H1 (cell line): ENCODE measurements around the gene RAB30. TPM values are rescaled to one million over a fixed set of nuclear protein-coding genes. Genes with fewer than 3 reads are reported as not detected.

Experiments used
- CTCF ChIA-PET: fragments of 300-600 bp; sonication (Branson Sonifier 250); formaldehyde crosslinking; loops from one replicate; lab custom pipeline; 2021; ENCODE audit not compliant: partially characterized antibody; lab: Charles Lee
- POLR2A ChIA-PET: fragments of 300-600 bp; sonication (Branson Sonifier 250); formaldehyde crosslinking; loops from one replicate; lab custom pipeline; 2021; ENCODE audit warnings: inconsistent platforms; ENCODE audit not compliant: partially characterized antibody; lab: Charles Lee
- DNase-seq, 2 experiments: peaks; one replicate each; pipeline versions ENCODE4 v3.0.0 to v3.0.0-alpha.2; 2010 to 2022; ENCODE audit warnings: low spot score in 2 of 2, low read depth in 1 of 2, mixed read lengths in 1 of 2
- FAIRE-seq: peaks from 2 replicates; lab custom pipeline; 2011; peaks lifted over from hg19 to GRCh38; lab: Jason Lieb, UNC
- H2AFZ ChIP-seq: 2 replicates; pipeline ENCODE4 v1.8.1; 2012; ENCODE audit warnings: low read length, inconsistent platforms
- H2AK5ac ChIP-seq: 2 replicates; pipeline ENCODE4 v1.6.1; 2013; ENCODE audit warnings: low read depth, low read length
- H2BK120ac ChIP-seq: replicated peaks from 2 replicates; pipeline ENCODE3; 2013; ENCODE audit warnings: low read depth, low read length, inconsistent platforms
- H2BK12ac ChIP-seq: 2 replicates; pipeline ENCODE4 v1.6.1; 2013; ENCODE audit warnings: low read depth, low read length
- H2BK15ac ChIP-seq: 2 replicates; pipeline ENCODE4 v1.6.1; 2013; ENCODE audit warnings: low read length
- H2BK20ac ChIP-seq: 2 replicates; pipeline ENCODE4 v1.6.1; 2013; ENCODE audit warnings: low read length
- H2BK5ac ChIP-seq: 2 replicates; pipeline ENCODE4 v1.6.1; 2013; ENCODE audit warnings: low read depth, low read length
- H3K14ac ChIP-seq: 2 replicates; pipeline ENCODE4 v1.6.1; 2013; ENCODE audit warnings: inconsistent platforms; ENCODE audit not compliant: insufficient read length
- H3K18ac ChIP-seq: 2 replicates; pipeline ENCODE4 v1.6.1; 2013; ENCODE audit warnings: low read length; ENCODE audit errors: extremely low read depth
- H3K23ac ChIP-seq: 2 replicates; pipeline ENCODE4 v1.6.1; 2013; ENCODE audit warnings: inconsistent platforms; ENCODE audit not compliant: insufficient read length
- H3K23me2 ChIP-seq: 2 replicates; pipeline ENCODE4 v1.6.1; 2013; ENCODE audit warnings: low read depth, low read length
- H3K27ac ChIP-seq: 2 replicates; pipeline ENCODE4 v1.6.1; 2011; ENCODE audit warnings: low read depth, low read length, inconsistent platforms
- H3K27me3 ChIP-seq, 4 experiments: replicated peaks in 1 of 4; 1 replicate in 1 of 4; 2 replicates in 3 of 4; pipeline versions ENCODE4 v1.6.1 to v1.8.1; 2011 to 2013; ENCODE audit warnings: low read length in 3 of 4, mild to moderate bottlenecking in 3 of 4, inconsistent platforms in 2 of 4, mixed read lengths in 2 of 4, moderate library complexity in 1 of 4; ENCODE audit not compliant: control insufficient read depth in 3 of 4, insufficient read depth in 3 of 4; ENCODE audit errors: extremely low read depth in 1 of 4
- H3K36me3 ChIP-seq, 4 experiments: 2 replicates each; pipeline versions ENCODE4 v1.6.1 to v1.8.1; 2011 to 2013; ENCODE audit warnings: mild to moderate bottlenecking in 4 of 4, low read length in 3 of 4, moderate library complexity in 2 of 4, control low read depth in 1 of 4, inconsistent platforms in 1 of 4; ENCODE audit not compliant: insufficient read depth in 4 of 4, control insufficient read depth in 2 of 4
- H3K4ac ChIP-seq: replicated peaks from 2 replicates; pipeline ENCODE3; 2013; ENCODE audit warnings: low read length, low read depth, mixed read lengths, inconsistent platforms; ENCODE audit not compliant: insufficient read length
- H3K4me1 ChIP-seq, 4 experiments: replicated peaks in 1 of 4; 1 replicate in 1 of 4; 2 replicates in 3 of 4; pipeline versions ENCODE4 v1.6.1 to v1.8.1; 2011 to 2013; ENCODE audit warnings: low read length in 3 of 4, inconsistent platforms in 2 of 4, mixed read lengths in 1 of 4; ENCODE audit not compliant: insufficient read depth in 4 of 4, control insufficient read depth in 3 of 4
- H3K4me2 ChIP-seq, 2 experiments: 2 replicates each; pipeline versions ENCODE4 v1.6.1 to v1.8.1; 2011 to 2013; ENCODE audit warnings: low read depth in 2 of 2, low read length in 2 of 2, control low read depth in 1 of 2, inconsistent platforms in 1 of 2, mild to moderate bottlenecking in 1 of 2; ENCODE audit not compliant: insufficient read depth in 1 of 2
- H3K4me3 ChIP-seq, 4 experiments: fragments of 200-600, 300-600 bp in 1 of 4; sonication (generic), shearing (Covaris generic), sonication (Bioruptor Twin) in 1 of 4; 2 replicates each; pipeline versions ENCODE4 v1.5.1 to v1.8.1; 2011 to 2016; ENCODE audit warnings: low read length in 4 of 4, low read depth in 3 of 4, control low read depth in 2 of 4, inconsistent platforms in 2 of 4, mild to moderate bottlenecking in 2 of 4, mixed read lengths in 1 of 4, moderate library complexity in 1 of 4; ENCODE audit not compliant: insufficient read depth in 2 of 4; ENCODE audit errors: extremely low read depth in 1 of 4
- H3K56ac ChIP-seq: replicated peaks from 2 replicates; pipeline ENCODE3; 2013; ENCODE audit warnings: low read depth, mild to moderate bottlenecking, mixed read lengths, low read length, inconsistent platforms; ENCODE audit not compliant: insufficient read length
- H3K79me1 ChIP-seq: 2 replicates; pipeline ENCODE4 v1.6.1; 2013; ENCODE audit warnings: low read depth, low read length, control low read depth
- H3K79me2 ChIP-seq, 2 experiments: 2 replicates each; pipeline versions ENCODE4 v1.6.1 to v1.8.1; 2012 to 2013; ENCODE audit warnings: low read length in 2 of 2, mild to moderate bottlenecking in 2 of 2, inconsistent platforms in 1 of 2; ENCODE audit not compliant: insufficient read depth in 2 of 2, control insufficient read depth in 1 of 2
- H3K9ac ChIP-seq, 4 experiments: replicated peaks in 1 of 4; 1 replicate in 1 of 4; 2 replicates in 3 of 4; pipeline versions ENCODE4 v1.6.1 to v1.8.1; 2011 to 2013; ENCODE audit warnings: low read depth in 3 of 4, low read length in 3 of 4, control low read depth in 2 of 4, mild to moderate bottlenecking in 2 of 4, moderate library complexity in 2 of 4, inconsistent platforms in 1 of 4; ENCODE audit errors: extremely low read depth in 1 of 4
- H3K9me3 ChIP-seq, 2 experiments: 2 replicates each; pipeline versions ENCODE4 v1.6.1 to v1.8.1; 2012 to 2013; ENCODE audit warnings: mild to moderate bottlenecking in 2 of 2, moderate library complexity in 2 of 2, control low read depth in 1 of 2, inconsistent platforms in 1 of 2, low read depth in 1 of 2, low read length in 1 of 2, mixed read lengths in 1 of 2; ENCODE audit not compliant: insufficient read depth in 2 of 2
- H4K20me1 ChIP-seq, 2 experiments: replicated peaks in 1 of 2; 2 replicates each; pipeline versions ENCODE3 to v1.8.1; 2011 to 2013; ENCODE audit warnings: inconsistent platforms in 2 of 2, low read length in 2 of 2, mild to moderate bottlenecking in 1 of 2; ENCODE audit not compliant: insufficient read depth in 2 of 2, control insufficient read depth in 1 of 2
- H4K5ac ChIP-seq: 2 replicates; pipeline ENCODE4 v1.6.1; 2013; ENCODE audit warnings: low read length, low read depth, mixed read lengths, inconsistent platforms; ENCODE audit not compliant: insufficient read length
- H4K8ac ChIP-seq: 2 replicates; pipeline ENCODE4 v1.8.0; 2013; ENCODE audit warnings: mild to moderate bottlenecking, moderate library complexity, low read length, inconsistent platforms; ENCODE audit not compliant: insufficient read depth; ENCODE audit errors: extremely low read depth
- H4K91ac ChIP-seq: replicated peaks from 2 replicates; pipeline ENCODE3; 2013; ENCODE audit warnings: low read length, mixed read lengths, inconsistent platforms; ENCODE audit not compliant: insufficient read length
- SP1 ChIP-seq: IDR thresholded peaks from 2 replicates; pipeline ENCODE4 v1.6.1; 2011; ENCODE audit warnings: low read depth, low read length
- SP4 ChIP-seq: IDR thresholded peaks from 2 replicates; pipeline ENCODE4 v1.6.1; 2012; ENCODE audit warnings: low read length, inconsistent platforms
- SUZ12 ChIP-seq: fragments of 200-600 bp; sonication (generic); IDR thresholded peaks from 2 replicates; pipeline ENCODE4 v1.6.1; 2012; ENCODE audit warnings: mild to moderate bottlenecking, inconsistent platforms, low read length, moderate library complexity, mixed read lengths
- ZNF274 ChIP-seq: IDR thresholded peaks from 2 replicates; pipeline ENCODE4 v1.7.0; 2012; ENCODE audit warnings: low read length, borderline replicate concordance; ENCODE audit errors: extremely low read depth
- WGBS, 2 experiments: shearing (Covaris generic) in 1 of 2; methylation state at CpG; one replicate each; pipeline versions ENCODE4 v1.1.6 to v1.1.7; 2013 to 2015; ENCODE audit warnings: low lambda C conversion rate in 2 of 2, mixed read lengths in 2 of 2, inconsistent platforms in 1 of 2, low coverage in 1 of 2, missing lambda C conversion rate in 1 of 2; ENCODE audit not compliant: insufficient replicate concordance in 2 of 2, insufficient coverage in 1 of 2, insufficient read length in 1 of 2; ENCODE audit errors: extremely low coverage in 1 of 2, missing lambda C conversion rate in 1 of 2; 5-methylcytosine and 5-hydroxymethylcytosine counted together
- polyA plus RNA-seq, 7 experiments: library from polyadenylated mRNA; depleted of rRNA in 3 of 7; stranded (reverse) in 5 of 7; unstranded in 2 of 7; fragments of >200 nt in 5 of 7; fragments of 200-250 nt in 2 of 7; gene quantifications; 1 replicate in 5 of 7; 2 replicates in 1 of 7; 4 replicates in 1 of 7; pipeline versions ENCODE4 v1.2.1 to v1.2.3, GENCODE V29; 2011 to 2013; ENCODE audit warnings: missing spikeins in 2 of 7, mixed read lengths in 2 of 7
- total RNA-seq: library from RNA; stranded (reverse); fragmentation: NEBNext Ultra II Directional; extraction: Animal tissue kit (Norgen Biotek cat#: 25700); gene quantifications from 2 replicates; pipeline ENCODE4 v1.2.1, GENCODE V29; 2021

The RAB30 gene
- total and polyA plus RNA-seq, 2 of the 8 experiments (the other 6 are each of a cell fraction or from before 2014, with no cell fraction given): 1.6 to 11.7 TPM

DNA sequence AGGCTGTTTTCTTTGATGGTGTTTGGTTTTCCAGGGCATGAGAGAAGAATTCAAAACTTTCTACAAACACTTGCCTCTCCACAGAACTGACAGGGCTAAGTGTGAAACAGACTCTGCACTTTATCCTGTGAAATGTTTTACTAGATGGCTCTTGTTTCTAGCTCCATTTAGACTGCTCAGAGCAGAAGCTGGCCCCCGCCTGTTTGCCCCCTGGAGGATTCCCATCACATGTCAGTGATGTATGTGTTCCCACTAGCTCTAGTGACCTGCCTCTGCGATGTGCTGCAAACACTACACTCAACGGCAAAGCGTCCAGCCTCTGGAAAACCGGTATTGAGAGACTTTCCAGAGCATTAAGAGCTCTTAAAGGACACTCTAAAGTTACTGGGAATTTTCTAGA is 43.9 kb upstream of the RAB30 start:
- DNase-seq: no peak
- Histone ChIP-seq H2BK5ac (no peak overlapping the region), H2AFZ (peak overlapping the region; percentile 70; the same call in 1 of the 2 replicates), H3K23ac (no peak overlapping the region), H3K4me2 (no peak overlapping the region), H2BK20ac (no peak overlapping the region), H3K27ac (no peak overlapping the region), H3K36me3 (no peaks in the 10 kb centered on the region), H4K91ac (no peak overlapping the region), H3K4me3 (no peak overlapping the region), H2BK12ac (no peak overlapping the region), H3K4me1 (no peaks in the 10 kb centered on the region), H2BK15ac (no peak overlapping the region)
- CTCF ChIA-PET: interaction anchor here (0.6 to 1.6 kb wide), 4 partner anchors 10 to 27 kb away, joined by 3 to 6 read pairs (median 4); no protein-coding TSS in a partner anchor
- POLR2A ChIA-PET: no interaction called here
- WGBS, 2 experiments: 83% methylated on average over 5 of the region's 5 CpGs; no CpG with 5 or more reads in 1 of the 2 experiments
- no peak for FAIRE-seq
- TF ChIP-seq SUZ12 (no peak), SP4 (no peak), ZNF274 (no peak), SP1 (no peak)
- TF ChIP-seq, all 59 proteins: peak for 0
- H3K18ac ChIP-seq: no peak overlapping the region
- H4K20me1 ChIP-seq: no peaks in the 10 kb centered on the region
- no peak overlapping the region for H3K14ac ChIP-seq
- no peaks in the 10 kb centered on the region for H3K23me2 ChIP-seq
- H4K5ac ChIP-seq: no peak overlapping the region
- H3K79me2 ChIP-seq: no peaks in the 10 kb centered on the region
- no peak overlapping the region for H4K8ac ChIP-seq
- no peak overlapping the region for H3K56ac ChIP-seq
- H2BK120ac ChIP-seq: no peak overlapping the region
- H3K9ac ChIP-seq: no peak overlapping the region
- H2AK5ac ChIP-seq: no peak overlapping the region
- H3K4ac ChIP-seq: no peak overlapping the region
- no peaks in the 10 kb centered on the region for H3K27me3 ChIP-seq
- H3K9me3 ChIP-seq: no peaks in the 10 kb centered on the region
- H3K79me1 ChIP-seq: no peaks in the 10 kb centered on the region
